RKO (cell line): Measurements from ENCODE around the gene TRIM41.
"Not testable (repeated sequence)": the region's sequence is repeated elsewhere in the genome, so short reads cannot be mapped to it uniquely, and the experiment has no call there.

ENCODE experiments used
- DNase-seq: peaks from one replicate; pipeline ENCODE4 v3.0.0-alpha.2; 2016; ENCODE audit warnings: low spot score

TRIM41 gene

DNA sequence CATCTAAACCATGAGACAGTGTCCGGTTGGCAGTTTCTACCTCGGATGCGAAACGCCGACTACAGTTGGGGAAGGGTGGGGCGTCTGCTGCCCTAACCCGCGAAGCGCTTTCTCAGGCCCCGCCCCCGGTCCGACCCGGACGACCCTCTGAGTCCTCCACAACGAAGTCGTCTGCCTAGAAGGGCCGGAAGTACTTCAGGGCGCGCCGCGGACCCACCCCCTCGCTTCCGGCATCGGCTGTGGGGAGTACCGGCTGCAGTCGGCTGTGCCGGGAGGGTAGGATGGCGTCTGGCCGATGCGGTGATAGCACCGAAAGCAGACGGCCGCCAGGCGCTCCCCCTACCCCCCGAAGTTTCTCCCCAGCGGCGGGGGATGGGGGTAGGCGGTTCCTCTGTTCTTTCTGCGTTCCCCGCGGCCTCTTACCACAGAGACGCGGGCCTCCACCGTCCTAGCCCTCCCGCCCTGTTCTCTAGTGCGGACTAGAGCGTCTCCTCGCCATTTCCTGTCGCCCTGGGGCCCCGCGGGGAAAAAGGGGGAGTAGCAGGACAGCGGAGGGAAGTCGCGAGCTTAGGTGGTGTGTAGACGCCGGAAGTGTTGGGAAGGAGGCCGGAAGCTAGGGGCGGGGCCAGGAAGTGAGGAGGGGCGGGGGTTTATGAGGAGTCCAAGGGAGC lies at the start of gene TRIM41:
TSS of gene TRIM41 (plus strand) at position 224 of the 671 bp plus-strand sequence. CDS start 719 bp downstream, outside the sequence.
- peak; percentile 98 for DNase-seq

- DNase-seq: peak; percentile 66
Observed at GRCh38 chr5:181173420-181174342, 49.4 kb upstream of the TRIM41 start.

- no peak for DNase-seq
Observed at GRCh38 chr5:181176254-181176952, 46.7 kb upstream of the TRIM41 start.

- not testable (repeated sequence) for DNase-seq
Observed at GRCh38 chr5:181177559-181177958, 45.5 kb upstream of the TRIM41 start.

DNA sequence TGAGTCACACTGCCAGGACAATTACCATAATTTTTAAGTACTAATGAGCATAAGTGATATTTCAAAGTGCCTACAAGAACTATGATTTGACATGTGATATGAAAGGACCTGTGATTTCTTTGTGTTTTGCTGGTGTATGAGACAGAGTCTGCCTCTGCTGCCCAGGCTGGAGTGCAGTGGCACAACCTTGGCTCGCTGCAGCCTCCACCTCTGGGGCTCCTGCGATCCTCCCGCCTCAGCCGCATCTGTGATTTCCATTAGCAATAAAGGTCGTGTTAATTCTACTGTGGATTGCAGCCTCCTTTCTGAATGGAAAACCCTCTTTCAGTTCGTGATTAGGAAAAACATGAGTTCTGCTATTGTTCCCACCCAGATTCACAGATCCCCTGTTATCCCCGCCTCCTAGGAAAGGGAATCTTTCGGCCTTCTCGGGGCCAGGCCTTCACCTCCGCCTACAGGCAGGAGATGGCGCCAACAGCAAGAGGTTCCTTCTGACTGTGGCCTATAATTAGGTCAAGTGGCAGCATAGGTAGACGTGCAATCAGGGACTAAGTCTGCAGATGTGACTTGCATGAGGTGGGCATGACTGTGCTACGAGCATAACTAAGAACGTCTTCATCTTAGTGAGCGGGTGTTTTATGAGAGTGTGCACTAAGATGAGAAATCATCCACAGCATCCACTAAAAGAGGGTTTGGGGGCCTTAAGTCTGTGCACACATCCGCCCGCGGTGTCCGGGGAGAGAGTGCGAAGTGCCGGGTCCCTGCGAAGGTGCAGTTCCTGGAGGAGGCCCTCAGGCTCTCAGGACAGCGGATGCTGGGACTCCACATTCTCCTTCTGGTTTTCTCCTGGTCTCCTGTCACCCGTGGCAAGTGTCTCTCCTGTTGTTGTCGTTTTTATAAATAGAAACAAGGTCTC lies 41.2 kb upstream of the TRIM41 start:
- DNase-seq: peak; percentile 89

DNA sequence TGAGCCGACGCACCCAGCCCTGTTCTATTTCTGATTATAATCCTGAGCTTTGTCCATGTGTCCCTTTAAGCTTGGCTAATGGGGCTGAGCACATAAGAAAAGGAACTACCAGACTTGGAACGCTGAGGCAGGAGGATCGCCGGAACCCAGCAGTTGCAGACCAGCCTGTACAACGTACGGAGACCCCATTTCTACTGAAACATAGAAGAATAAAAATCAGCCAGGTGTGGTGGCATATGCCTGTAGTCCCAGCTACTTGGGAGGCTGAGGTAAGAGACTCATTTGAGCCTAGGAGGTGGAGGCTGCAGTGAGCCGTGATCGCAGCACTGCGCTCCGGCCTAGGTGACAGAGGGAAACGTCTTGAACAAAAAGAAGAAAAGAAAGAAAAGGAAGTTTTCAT lies 40.4 kb upstream of the TRIM41 start:
- no peak for DNase-seq

GRCh38 chr5:181184845-181185216 lies 38.2 kb upstream of the TRIM41 start:
- DNase-seq: peak; percentile 53

DNA sequence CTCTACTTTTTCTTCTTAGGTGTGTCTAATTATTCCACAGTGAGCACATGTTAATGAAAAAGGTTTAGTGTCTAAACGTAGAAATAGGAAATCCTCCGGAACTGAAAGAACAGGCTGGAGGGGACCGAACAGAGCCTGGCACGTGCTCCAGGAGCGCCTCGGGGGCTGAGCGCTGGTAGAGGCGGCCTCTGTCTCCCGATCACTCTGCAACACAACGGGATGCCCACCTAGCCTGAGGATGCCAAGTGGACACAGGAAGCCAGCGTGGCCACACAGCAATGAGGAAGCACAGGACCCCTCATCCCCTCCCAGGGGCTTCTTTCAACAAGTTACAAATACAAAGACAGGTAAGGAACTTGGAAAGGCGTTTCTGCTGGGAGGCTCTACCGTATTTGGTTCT lies 37.5 kb upstream of the TRIM41 start:
- no peak for DNase-seq

GRCh38 chr5:181186022-181186421 lies 37.1 kb upstream of the TRIM41 start:
- DNase-seq: no peak

GRCh38 chr5:181186986-181187499 lies 36.0 kb upstream of the TRIM41 start:
- peak; percentile 61 for DNase-seq

DNA sequence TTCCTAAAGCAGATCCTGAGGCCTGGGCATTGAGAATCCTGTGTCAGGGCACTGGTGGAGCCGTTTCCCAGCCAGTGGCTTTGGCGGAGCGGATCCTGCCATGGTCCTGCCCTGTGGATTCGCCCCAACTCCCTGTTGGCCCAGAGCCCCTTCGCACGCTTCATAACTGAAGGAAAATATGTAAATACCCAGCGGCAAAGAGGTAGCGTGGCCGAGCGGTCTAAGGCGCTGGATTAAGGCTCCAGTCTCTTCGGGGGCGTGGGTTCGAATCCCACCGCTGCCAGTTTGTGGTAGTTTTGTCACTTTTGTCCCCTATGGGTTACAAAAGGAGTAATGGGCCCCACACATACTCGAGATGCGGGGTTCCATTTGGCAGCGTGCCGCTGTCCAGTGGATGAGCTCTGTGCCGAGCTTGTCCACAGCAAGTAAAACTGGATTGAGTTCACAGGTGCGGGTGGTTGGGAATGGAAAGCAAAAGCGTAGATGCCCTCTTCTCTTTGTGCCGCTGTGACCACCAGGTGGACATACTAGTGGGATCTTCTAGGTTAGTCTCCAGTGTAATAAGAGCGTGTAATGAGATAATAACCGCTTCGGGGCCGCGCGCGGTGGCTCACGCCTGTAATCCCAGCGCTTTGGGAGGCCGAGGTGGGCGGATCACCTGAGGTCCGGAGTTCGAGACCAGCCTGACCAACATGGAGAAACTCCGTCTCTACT lies 35.4 kb upstream of the TRIM41 start:
- DNase-seq: peak; percentile 91

DNA sequence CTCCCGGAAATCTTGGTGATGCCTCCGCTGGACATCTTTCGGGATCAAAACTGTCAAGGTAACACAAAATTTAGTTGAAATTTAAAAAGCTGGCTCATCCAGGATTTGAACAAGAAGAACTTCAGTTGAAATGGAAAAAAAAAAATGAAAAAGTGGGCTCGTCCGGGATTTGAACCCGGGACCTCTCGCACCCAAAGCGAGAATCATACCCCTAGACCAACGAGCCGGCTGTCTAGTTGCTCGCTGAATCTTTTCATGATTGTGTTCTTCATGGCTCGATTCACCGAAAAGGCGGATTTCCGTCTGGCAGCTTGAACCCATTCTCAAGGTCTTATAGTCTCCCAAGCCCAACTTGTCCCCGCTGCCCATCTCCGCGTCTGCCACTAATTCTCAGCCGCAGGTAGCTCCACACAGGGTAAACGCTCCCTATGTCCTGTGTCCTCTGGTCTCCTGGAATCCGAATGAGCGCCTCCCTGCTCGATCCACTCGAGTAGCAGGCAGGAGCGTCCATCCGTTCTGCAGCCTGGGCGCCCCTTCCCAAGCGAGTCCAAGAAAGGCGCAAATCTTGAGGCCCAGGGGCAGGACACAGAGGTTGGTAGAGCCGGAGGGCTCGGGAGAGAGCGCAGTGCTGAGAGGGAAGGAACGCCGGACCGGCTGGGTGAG lies 34.2 kb upstream of the TRIM41 start:
- peak; percentile 87 for DNase-seq

GRCh38 chr5:181189363-181189961 lies 33.6 kb upstream of the TRIM41 start:
- peak; percentile 88 for DNase-seq

- DNase-seq: peak; percentile 34
Observed at GRCh38 chr5:181189962-181190710, 32.9 kb upstream of the TRIM41 start.

DNA sequence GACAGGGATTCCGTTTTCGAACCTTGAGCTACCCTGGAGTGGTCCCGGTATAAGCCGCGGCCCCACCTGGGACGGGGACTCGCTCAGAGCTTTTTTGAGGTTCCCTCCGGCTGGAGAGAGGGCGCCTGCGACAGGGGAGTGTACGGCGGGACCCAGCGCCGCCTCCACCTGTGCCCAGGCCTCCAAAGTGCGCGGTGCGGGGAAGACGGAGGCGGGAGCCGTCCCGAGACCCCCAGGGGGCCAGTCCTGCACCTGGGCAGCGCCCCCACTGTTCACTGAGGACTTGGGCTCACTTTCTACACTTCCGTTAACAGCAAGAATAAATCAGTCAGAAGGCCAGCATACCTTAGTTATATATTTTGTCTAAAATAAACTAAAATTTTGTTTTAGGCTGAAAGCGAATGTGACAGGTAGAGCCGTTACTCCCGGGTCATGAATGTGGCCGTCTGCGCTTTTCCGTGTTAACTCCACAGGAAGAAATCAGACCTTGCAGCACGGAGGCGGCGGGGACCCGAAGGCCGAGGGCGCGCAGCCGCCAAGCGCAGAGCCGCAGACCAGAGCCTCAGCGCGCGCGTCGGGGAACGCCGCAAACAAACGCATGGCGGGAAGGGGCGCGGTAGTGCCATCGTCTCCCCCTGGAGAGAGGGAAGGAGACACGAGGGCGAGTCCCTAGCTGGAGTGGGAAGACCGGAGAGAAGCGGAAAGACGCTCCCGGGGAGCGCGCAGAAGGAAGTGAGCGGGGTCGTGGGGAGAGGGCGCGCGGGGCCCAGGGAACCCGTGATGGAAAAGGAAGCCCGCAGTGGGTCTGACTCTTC lies 32.2 kb upstream of the TRIM41 start:
- peak; percentile 63 for DNase-seq

DNA sequence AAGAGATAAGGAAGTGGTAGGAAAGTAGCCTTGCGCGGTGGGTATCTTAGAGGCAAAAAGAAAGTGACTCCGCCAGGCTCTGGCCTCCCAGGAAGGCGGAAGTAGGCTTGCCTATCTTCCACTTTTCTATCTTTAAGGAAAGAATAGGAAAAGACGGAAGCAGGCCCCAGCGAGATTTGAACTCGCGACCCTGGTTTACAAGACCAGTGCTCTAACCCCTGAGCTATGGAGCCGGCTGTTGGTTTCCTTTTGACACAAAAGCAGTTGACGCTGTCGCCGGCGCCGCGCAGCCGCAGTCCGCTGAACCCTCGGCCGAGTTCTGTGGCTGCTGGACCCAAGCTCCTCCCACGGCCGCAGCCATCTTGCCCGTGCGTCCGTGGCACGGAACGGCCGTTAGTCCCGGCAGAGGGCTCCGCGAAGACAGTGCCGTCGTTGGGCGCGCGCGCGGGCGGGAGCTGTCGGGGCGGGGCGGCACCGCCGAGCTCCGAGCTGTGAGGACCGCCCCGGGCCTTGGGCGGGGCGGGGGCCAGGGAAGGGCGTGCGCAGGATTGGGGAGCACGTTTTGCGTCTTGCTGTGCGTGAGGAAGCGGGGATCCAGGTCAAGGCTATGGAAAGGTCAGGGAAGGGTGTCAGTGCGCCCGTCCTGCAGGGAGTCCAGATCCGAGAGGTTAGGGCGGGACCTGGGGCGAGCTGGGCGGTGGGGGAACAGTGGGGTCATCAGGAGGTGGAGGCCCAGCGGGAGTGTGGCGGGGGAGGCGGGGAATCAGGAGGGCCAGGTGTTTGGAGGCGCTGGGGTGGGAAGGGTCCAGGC lies 31.4 kb upstream of the TRIM41 start:
- peak; percentile 92 for DNase-seq
